IMR-90 (cell line): ENCODE results near the gene C1orf52.

ENCODE experiments used
- BHLHE40 ChIP-seq: fragments of 150-350 bp; IDR thresholded peaks from 2 replicates; pipeline ENCODE4 v1.6.1; 2016; ENCODE audit warnings: mild to moderate bottlenecking, low read depth, low read length
- CEBPB ChIP-seq: IDR thresholded peaks from 2 replicates; pipeline ENCODE4 v1.6.1; 2012; ENCODE audit warnings: low read depth, low read length, improper control_type of control experiment
- RAD21 ChIP-seq: IDR thresholded peaks from 2 replicates; pipeline ENCODE4 v1.6.1; 2012; ENCODE audit warnings: low read length, improper control_type of control experiment
- TF ChIP-seq, protein P1 (sequence below): conservative IDR thresholded peaks from 2 replicates; pipeline ENCODE4 v1.5.1; 2012; ENCODE audit warnings: mild to moderate bottlenecking, low read depth, low read length, improper control_type of control experiment
- TF ChIP-seq, protein P2 (sequence below): fragments of 150-350 bp; IDR thresholded peaks from 2 replicates; pipeline ENCODE4 v1.6.1; 2016; ENCODE audit warnings: low read depth, mild to moderate bottlenecking, low read length, moderate library complexity, borderline replicate concordance
- TF ChIP-seq, protein P3 (sequence below): fragments of 150-350 bp; IDR thresholded peaks from 2 replicates; pipeline ENCODE4 v1.6.1; 2017; ENCODE audit warnings: mild to moderate bottlenecking, antibody characterized with exemption, low read length, low read depth

DNA sequence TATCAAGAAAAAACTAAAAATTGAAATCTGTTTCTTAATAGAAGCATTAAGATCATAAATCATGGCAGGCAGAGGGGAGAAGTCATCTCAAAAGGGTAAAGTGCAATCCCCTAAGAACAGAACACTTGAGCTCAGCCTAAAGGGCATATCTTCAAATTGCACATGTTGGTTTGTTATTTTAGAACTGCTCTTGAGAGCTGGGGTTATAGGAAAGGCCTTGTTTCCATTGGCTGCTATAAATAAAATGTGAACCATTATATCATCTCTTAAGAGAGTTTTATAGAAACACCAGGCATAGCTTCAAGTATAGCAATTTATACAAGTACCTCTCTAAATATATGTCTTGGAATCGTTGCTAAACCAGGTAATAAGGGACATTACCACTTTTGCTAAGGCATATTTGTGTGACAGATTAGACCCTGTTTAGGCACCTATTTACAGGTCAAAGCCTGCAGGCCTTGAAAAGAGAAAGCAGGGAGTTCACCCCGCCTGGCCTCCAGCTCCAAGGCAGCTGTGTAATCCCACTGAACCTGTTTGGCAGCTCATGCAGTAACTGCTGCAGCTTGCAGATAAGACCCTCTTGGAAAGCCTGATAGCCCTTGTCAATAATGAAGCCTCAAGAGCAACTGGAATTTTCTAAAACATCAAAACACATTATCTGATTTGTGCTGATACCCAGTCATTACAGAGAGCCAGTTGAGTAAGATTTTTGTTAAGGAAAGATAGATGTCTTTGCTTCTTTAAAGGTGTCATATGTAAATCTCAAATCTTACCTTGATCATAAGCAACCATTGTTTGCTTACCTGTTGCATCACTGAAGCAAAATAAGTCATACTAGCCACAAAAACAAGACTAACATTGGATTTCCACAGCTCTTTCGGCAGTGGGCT, 34.5 kb downstream of the C1orf52 start:
- TF ChIP-seq, protein P1, sequence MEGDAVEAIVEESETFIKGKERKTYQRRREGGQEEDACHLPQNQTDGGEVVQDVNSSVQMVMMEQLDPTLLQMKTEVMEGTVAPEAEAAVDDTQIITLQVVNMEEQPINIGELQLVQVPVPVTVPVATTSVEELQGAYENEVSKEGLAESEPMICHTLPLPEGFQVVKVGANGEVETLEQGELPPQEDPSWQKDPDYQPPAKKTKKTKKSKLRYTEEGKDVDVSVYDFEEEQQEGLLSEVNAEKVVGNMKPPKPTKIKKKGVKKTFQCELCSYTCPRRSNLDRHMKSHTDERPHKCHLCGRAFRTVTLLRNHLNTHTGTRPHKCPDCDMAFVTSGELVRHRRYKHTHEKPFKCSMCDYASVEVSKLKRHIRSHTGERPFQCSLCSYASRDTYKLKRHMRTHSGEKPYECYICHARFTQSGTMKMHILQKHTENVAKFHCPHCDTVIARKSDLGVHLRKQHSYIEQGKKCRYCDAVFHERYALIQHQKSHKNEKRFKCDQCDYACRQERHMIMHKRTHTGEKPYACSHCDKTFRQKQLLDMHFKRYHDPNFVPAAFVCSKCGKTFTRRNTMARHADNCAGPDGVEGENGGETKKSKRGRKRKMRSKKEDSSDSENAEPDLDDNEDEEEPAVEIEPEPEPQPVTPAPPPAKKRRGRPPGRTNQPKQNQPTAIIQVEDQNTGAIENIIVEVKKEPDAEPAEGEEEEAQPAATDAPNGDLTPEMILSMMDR: no peak
- no peak for TF ChIP-seq CEBPB
- TF ChIP-seq BHLHE40: no peak
- no peak for TF ChIP-seq RAD21
- TF ChIP-seq, protein P2, sequence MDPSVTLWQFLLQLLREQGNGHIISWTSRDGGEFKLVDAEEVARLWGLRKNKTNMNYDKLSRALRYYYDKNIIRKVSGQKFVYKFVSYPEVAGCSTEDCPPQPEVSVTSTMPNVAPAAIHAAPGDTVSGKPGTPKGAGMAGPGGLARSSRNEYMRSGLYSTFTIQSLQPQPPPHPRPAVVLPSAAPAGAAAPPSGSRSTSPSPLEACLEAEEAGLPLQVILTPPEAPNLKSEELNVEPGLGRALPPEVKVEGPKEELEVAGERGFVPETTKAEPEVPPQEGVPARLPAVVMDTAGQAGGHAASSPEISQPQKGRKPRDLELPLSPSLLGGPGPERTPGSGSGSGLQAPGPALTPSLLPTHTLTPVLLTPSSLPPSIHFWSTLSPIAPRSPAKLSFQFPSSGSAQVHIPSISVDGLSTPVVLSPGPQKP: no peak
- TF ChIP-seq, protein P3, sequence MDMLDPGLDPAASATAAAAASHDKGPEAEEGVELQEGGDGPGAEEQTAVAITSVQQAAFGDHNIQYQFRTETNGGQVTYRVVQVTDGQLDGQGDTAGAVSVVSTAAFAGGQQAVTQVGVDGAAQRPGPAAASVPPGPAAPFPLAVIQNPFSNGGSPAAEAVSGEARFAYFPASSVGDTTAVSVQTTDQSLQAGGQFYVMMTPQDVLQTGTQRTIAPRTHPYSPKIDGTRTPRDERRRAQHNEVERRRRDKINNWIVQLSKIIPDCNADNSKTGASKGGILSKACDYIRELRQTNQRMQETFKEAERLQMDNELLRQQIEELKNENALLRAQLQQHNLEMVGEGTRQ: no peak
